CD8-positive, alpha-beta memory T cell (primary cell): ENCODE measurements around the gene CD1C. TPM values are rescaled to one million over a fixed set of nuclear protein-coding genes. Genes with fewer than 3 reads are reported as not detected.
"Not testable (repeated sequence)": the region's sequence is repeated elsewhere in the genome, so short reads cannot be mapped to it uniquely, and the experiment has no call there.

ENCODE experiments used
- CTCF ChIA-PET: fragments of 350-600 bp; sonication (Branson Sonifier 250); formaldehyde crosslinking; loops from one replicate; lab custom pipeline; 2021; ENCODE audit warnings: antibody characterized with exemption; lab: Charles Lee
- POLR2A ChIA-PET: fragments of 350-600 bp; sonication (Branson Sonifier 250); formaldehyde crosslinking; loops from one replicate; lab custom pipeline; 2021; ENCODE audit warnings: antibody characterized with exemption; lab: Charles Lee
- DNase-seq, 5 donors: peaks; one replicate each; pipeline versions ENCODE4 v3.0.0 to v3.0.0-alpha.2; 2020 to 2022; ENCODE audit warnings: mixed read lengths in 1 of 5
- H3K27ac ChIP-seq: one replicate; pipeline ENCODE4 v1.7.0; 2013; ENCODE audit warnings: low read depth, mild to moderate bottlenecking, low read length, moderate library complexity
- H3K27me3 ChIP-seq: 2 replicates; pipeline ENCODE4 v1.7.0; 2013; ENCODE audit warnings: low read length, mild to moderate bottlenecking; ENCODE audit not compliant: insufficient read depth, poor library complexity, severe bottlenecking
- H3K36me3 ChIP-seq: 2 replicates; pipeline ENCODE4 v1.7.0; 2013; ENCODE audit warnings: mild to moderate bottlenecking, low read length, moderate library complexity; ENCODE audit not compliant: insufficient read depth
- H3K4me1 ChIP-seq: 2 replicates; pipeline ENCODE4 v1.7.0; 2013; ENCODE audit warnings: mild to moderate bottlenecking, low read length, moderate library complexity; ENCODE audit not compliant: insufficient read depth
- H3K4me3 ChIP-seq: 2 replicates; pipeline ENCODE4 v1.7.0; 2013; ENCODE audit warnings: mild to moderate bottlenecking, low read length
- H3K9me3 ChIP-seq: 2 replicates; pipeline ENCODE4 v1.7.0; 2013; ENCODE audit warnings: mild to moderate bottlenecking, low read length
- H3K27ac Mint-ChIP-seq, 8 donors: one replicate each; pipeline ENCODE4 v1.8.0; 2020 to 2021; ENCODE audit warnings: mixed read lengths in 8 of 8, mild to moderate bottlenecking in 6 of 8, inconsistent platforms in 3 of 8, moderate library complexity in 3 of 8
- H3K27me3 Mint-ChIP-seq, 2 donors: one replicate each; pipeline ENCODE4 v1.8.0; 2020 to 2021; ENCODE audit warnings: mixed read lengths in 2 of 2, mild to moderate bottlenecking in 1 of 2, moderate library complexity in 1 of 2
- H3K36me3 Mint-ChIP-seq, 3 donors: one replicate each; pipeline ENCODE4 v1.8.0; 2020 to 2021; ENCODE audit warnings: mixed read lengths in 3 of 3, inconsistent platforms in 1 of 3, mild to moderate bottlenecking in 1 of 3
- H3K4me1 Mint-ChIP-seq, 3 donors: one replicate each; pipeline ENCODE4 v1.8.0; 2020 to 2021; ENCODE audit warnings: mixed read lengths in 3 of 3, inconsistent platforms in 1 of 3, mild to moderate bottlenecking in 1 of 3
- H3K4me3 Mint-ChIP-seq, 7 donors: one replicate each; pipeline ENCODE4 v1.8.0; 2020 to 2021; ENCODE audit warnings: mixed read lengths in 7 of 7, mild to moderate bottlenecking in 6 of 7, moderate library complexity in 4 of 7, inconsistent platforms in 2 of 7
- H3K9me3 Mint-ChIP-seq, 5 donors: one replicate each; pipeline ENCODE4 v1.8.0; 2020 to 2022; ENCODE audit warnings: mixed read lengths in 5 of 5, mild to moderate bottlenecking in 3 of 5, moderate library complexity in 2 of 5, inconsistent platforms in 1 of 5
- polyA plus RNA-seq: library from polyadenylated mRNA; unstranded; fragments of 300-500 nt; fragmentation: Illumina TruSeq; gene quantifications from one replicate; pipeline ENCODE4 v1.2.3, GENCODE V29; 2021
- total RNA-seq, 2 experiments: library from RNA; stranded (reverse); gene quantifications; one replicate each; pipeline ENCODE4 v1.2.3, GENCODE V29; 2021

CD1C gene
- total and polyA plus RNA-seq, 3 experiments from 2014 or later = 0.31 to 0.37 TPM; not detected in 1

DNA sequence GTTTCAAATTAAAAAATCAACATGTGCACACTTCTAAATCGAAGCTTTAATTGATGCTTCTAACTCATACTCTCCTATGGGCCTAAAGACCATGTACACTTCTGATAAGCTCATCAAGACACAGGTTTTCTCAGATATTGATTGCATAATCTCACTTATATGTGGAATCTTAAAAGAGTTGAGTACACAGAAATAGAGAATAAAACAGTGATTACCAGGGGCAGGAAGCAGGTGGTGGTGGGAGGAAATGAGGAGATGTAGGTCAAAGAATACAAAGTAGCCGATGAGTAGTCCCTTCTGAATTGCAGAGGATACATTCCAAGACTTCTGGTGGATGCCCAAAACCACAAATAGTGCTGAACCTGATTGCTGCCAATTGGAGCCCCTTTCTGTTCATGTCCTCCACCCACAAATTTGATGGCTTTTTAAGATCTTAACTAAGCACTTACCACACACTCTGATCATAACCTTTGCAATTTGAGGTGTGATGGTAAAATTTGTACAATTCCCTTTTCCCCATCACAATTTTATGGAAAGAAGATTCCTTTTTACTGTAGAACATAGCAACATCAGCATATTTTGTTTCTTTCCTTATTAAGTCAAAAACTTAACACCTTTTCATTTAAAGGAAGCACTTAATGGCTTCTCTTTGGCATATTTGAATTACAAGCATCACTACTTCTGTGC lies 44.9 kb downstream of the CD1C start:
- Histone ChIP-seq H3K36me3 (no peaks in the 10 kb centered on the region), H3K4me1 (no peaks in the 10 kb centered on the region), H3K4me3 (no peak overlapping the region), H3K27me3 (no peaks in the 10 kb centered on the region), H3K27ac (no peak overlapping the region), H3K9me3 (no peaks in the 10 kb centered on the region)
- Mint-ChIP-seq H3K4me1 (peaks cover 9 to 20% (median 12%) of the 10 kb centered on the region in 3 donors), H3K4me3 (no peak overlapping the region), H3K36me3 (no peaks in the 10 kb centered on the region), H3K27ac (no peak overlapping the region), H3K9me3 (peaks cover 0 to 7% (median 0%) of the 10 kb centered on the region in 5 donors), H3K27me3 (peaks cover 10 to 27% of the 10 kb centered on the region in 2 donors)
- CTCF ChIA-PET = no interaction called here
- DNase-seq = no peak
- POLR2A ChIA-PET = no interaction called here

- H3K27ac Mint-ChIP-seq = no peak overlapping the region
These were observed 45.5 kb downstream of the CD1C start for GRCh38 chr1:158335213-158335532.

DNA sequence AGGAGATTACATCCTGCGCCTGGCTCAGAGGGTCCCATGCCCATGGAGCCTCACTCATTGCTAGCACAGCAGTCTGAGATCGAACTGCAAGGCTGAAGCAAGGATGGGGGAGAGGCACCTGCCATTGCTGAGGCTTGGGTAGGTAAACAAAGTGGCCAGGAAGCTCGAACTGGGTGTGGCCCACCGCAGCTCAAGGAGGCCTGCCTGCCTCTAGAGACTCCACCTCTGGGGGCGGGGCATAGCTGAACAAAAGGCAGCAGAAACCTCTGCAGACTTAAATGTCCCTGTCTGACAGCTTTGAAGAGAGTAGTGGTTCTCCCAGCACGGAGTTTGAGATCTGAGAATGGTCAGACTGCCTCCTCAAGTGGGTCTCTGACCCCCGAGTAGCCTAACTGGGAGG lies 46.7 kb downstream of the CD1C start:
- H3K9me3 ChIP-seq, H3K4me1 ChIP-seq, H3K36me3 ChIP-seq, H3K27me3 ChIP-seq, DNase-seq, H3K4me3 Mint-ChIP-seq, H3K4me3 ChIP-seq, H3K36me3 Mint-ChIP-seq, H3K27ac ChIP-seq, H3K27ac Mint-ChIP-seq, POLR2A ChIA-PET: not testable (repeated sequence)
- H3K9me3 Mint-ChIP-seq = peaks cover 0 to 11% (median 7%) of the 10 kb centered on the region in 5 donors
- peaks cover 9 to 20% (median 12%) of the 10 kb centered on the region in 3 donors for H3K4me1 Mint-ChIP-seq
- CTCF ChIA-PET = interaction anchor here (0.8 kb wide), 1 partner anchor 11 kb away, joined by 3 read pairs; no protein-coding TSS in a partner anchor
- H3K27me3 Mint-ChIP-seq = peaks cover 12 to 27% of the 10 kb centered on the region in 2 donors

More at GRCh38 chr1:158335213-158335532, 45.5 kb downstream of the CD1C start:
- POLR2A ChIA-PET = no interaction called here
- CTCF ChIA-PET = no interaction called here
- peaks cover 12 to 27% of the 10 kb centered on the region in 2 donors for H3K27me3 Mint-ChIP-seq
- peaks cover 9 to 20% (median 12%) of the 10 kb centered on the region in 3 donors for H3K4me1 Mint-ChIP-seq
- no peaks in the 10 kb centered on the region for H3K36me3 ChIP-seq
- peaks cover 0 to 7% (median under 1%) of the 10 kb centered on the region in 5 donors for H3K9me3 Mint-ChIP-seq
- H3K27me3 ChIP-seq = no peaks in the 10 kb centered on the region
- H3K9me3 ChIP-seq = no peaks in the 10 kb centered on the region
- no peaks in the 10 kb centered on the region for H3K4me1 ChIP-seq
- H3K27ac ChIP-seq = no peak overlapping the region
- DNase-seq = no peak
- no peak overlapping the region for H3K4me3 ChIP-seq
- H3K4me3 Mint-ChIP-seq = no peak overlapping the region
- peaks cover 0 to under 1% (median 0%) of the 10 kb centered on the region in 3 donors for H3K36me3 Mint-ChIP-seq

Other genes with a start within 250 kb of the CD1C start
- gene CD1D, start 109.0 kb upstream of the CD1C start, total RNA-seq = not detected
- not detected for gene CD1D, start 109.0 kb upstream of the CD1C start, polyA plus RNA-seq
- gene CD1A, start 35.5 kb upstream of the CD1C start, total RNA-seq = under 1 TPM; 0.09 to 0.13 TPM
- gene CD1A, start 35.5 kb upstream of the CD1C start, polyA plus RNA-seq = not detected
- not detected for gene CD1B, start 41.6 kb downstream of the CD1C start, total RNA-seq
- not detected for gene CD1B, start 41.6 kb downstream of the CD1C start, polyA plus RNA-seq
- gene CD1E, start 64.0 kb downstream of the CD1C start, total RNA-seq = not detected
- not detected for gene CD1E, start 64.0 kb downstream of the CD1C start, polyA plus RNA-seq
- not detected for gene OR10T2, start 109.5 kb downstream of the CD1C start, total RNA-seq
- gene OR10T2, start 109.5 kb downstream of the CD1C start, polyA plus RNA-seq = not detected
- not detected for gene OR10K2, start 136.3 kb downstream of the CD1C start, total RNA-seq
- not detected for gene OR10K2, start 136.3 kb downstream of the CD1C start, polyA plus RNA-seq
- gene OR10K1, start 171.9 kb downstream of the CD1C start, total RNA-seq = not detected
- not detected for gene OR10K1, start 171.9 kb downstream of the CD1C start, polyA plus RNA-seq
- gene OR10R2, start 182.3 kb downstream of the CD1C start, total RNA-seq = not detected
- gene OR10R2, start 182.3 kb downstream of the CD1C start, polyA plus RNA-seq = not detected